DMS153 (cell line): ENCODE measurements around the gene CDK9.
"Not testable (repeated sequence)": the region's sequence is repeated elsewhere in the genome, so short reads cannot be mapped to it uniquely, and the experiment has no call there.

Source experiments
- DNase-seq: peaks from one replicate; lab custom pipeline; 2025; lab: John Stamatoyannopoulos, UW

The CDK9 gene

DNA sequence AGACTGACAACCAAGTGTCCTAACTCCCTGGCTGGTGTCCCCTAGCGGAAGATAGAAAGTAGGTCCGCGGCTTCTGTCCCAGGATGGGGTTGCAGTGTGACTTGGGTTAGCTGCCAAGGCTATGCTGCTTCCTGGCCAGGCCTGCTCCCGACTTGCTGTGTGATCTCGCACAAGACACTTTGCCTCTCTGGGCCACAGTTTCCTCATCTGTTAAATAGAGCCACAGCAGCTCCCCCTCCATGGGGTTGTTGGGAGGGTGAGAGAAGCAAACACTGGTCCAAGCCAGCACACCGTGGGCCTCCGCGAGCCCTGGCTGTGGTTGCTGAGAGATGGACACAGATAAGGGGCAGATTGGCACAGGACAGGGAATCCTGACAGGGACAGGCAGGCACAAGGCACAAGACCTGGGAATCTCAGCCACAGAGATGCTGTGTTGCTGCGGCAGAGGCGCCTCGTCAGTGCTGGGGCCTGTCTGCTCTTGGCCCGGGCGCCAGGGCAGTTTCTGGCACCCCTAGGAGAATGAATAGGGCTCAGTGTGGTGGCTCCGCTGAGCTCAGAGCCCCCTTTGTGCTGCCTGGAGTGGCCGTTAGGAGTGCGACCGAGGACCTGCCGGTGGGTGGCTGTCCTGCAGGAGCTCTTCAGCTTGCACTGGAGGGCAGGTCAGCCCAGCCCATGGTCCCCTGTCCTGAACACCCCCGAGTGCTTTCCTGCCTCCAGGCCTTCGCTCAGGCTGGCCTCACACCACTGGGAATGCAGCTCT, 5.5 kb upstream of the CDK9 start:
- DNase-seq = no peak

GRCh38 chr9:127780909-127781308, 4.9 kb upstream of the CDK9 start:
- DNase-seq = not testable (repeated sequence)

DNA sequence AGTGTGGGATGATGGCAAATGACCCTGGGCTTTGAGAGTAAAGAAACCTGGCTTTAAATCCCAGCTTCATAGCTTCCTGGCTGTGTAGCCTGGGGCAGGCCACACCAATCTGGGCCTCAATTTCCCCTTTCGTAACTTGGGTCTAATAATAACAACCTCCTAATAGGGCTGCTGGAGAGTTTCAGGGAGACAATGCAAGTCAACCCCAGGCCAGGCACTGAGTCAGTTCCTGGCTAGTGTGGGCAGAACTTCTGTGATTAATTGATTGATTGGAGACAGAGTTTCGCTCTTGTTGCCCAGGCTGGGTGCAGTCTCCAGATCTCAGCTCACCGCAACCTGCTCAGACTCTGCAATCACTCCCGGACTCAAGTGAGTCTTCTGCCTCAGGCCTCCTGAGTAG, 4.0 kb upstream of the CDK9 start:
- no peak for DNase-seq

- DNase-seq = no peak
Observed at GRCh38 chr9:127783111-127784008, 2.5 kb upstream of the CDK9 start.

DNA sequence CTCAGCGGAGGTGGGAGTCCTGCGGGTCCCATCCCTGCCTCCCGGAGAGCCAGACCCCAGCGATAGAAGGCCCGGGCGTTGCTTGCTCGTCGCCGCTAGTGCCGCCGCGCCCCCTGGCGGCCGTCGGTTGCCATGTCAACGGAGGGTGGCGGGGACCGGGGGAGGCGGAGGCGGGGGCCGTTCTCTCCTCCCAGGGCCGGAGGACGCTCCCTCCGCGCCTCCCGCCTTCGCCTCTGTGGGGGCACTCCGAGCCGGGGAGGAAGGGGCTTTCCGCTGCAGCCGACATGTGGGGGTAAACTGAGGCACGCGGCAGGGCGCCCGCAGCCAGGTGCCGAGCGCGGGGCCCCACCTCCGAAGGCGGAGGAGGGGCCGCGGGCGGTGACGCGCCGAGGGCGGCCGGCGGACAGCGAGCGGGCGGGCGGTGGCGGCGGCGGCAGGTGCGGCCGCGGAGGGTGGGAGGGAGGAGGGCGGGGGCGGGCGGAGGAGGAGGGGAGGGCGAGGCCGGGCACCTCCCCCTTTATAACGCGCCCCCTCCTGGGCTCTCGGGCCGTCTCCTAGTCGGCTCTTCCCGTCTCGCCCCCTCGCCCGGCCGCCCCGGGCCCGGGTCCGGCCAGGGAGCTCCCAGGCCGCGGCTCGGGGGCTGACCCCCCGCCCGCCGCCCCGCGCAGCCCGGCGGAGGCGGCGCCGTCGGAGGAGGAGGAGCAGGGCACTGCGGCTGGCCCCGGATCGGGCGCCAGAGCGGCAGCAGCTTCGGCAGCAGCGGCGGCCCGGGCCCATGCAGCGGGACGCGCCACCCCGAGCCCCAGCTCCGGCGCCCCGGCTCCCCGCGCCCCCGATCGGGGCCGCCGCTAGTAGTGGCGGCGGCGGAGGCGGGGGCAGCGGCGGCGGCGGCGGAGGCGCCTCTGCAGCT, 556 bp upstream of the CDK9 start:
- peak; percentile 70 for DNase-seq

DNA sequence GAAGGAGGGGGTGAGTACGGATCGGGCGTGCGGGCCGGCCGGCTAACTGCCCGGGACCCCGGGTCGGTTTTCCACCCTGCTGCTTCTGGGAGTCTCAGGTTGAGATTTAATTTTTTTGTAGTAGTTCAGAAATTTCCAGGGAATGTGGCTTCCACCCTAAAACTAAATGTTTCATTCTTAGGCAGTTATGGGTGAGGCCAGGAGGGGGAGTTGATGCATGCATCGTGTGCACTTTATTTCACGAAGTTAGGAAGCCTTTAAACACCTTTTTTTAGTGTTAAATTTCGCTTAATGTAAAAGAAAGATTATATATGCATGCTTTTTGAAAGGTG, 905 bp downstream of the CDK9 start:
- DNase-seq = no peak

- DNase-seq = no peak
Observed at GRCh38 chr9:127788337-127789011, 2.6 kb downstream of the CDK9 start.

GRCh38 chr9:127789179-127789578, 3.3 kb downstream of the CDK9 start:
- DNase-seq = no peak

DNA sequence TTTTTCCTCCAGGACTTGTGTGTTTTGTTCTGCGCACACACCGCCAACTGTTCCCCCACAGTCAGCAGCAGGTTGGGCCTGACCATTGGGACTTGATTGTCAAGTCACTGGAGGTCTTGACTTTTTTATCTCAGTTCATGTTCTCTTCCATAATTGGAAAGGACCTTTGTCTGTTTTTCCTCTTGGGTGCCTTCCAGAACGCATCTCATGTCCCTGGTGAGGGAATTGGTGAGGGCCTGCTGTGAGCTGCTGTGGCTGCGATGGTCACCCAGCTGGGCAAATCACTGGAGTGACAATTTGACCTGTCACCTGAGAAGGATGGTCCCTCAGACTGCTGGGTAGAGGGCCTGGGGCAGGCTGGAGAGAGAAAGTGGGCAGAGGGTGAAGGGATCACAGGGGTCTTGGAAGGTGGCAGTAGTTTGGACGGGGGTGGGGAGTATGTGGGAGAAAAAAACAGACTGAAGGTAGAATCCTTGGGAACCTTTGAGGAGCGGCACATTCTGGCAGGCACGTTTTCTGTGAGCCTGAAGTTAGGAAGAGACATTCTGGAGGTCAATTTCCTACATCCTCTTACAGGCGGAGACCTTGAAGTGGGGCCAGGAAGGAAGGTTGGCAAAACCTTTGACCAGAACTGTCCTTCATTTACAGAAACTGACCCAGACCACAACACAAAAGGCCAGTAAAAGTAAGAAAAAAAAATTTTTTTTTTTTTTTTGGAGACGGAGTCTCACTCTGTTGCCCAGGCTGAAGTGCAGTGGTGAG, 4.4 kb downstream of the CDK9 start:
- DNase-seq = no peak

GRCh38 chr9:127791085-127791484, 5.3 kb downstream of the CDK9 start:
- DNase-seq = no peak

DNA sequence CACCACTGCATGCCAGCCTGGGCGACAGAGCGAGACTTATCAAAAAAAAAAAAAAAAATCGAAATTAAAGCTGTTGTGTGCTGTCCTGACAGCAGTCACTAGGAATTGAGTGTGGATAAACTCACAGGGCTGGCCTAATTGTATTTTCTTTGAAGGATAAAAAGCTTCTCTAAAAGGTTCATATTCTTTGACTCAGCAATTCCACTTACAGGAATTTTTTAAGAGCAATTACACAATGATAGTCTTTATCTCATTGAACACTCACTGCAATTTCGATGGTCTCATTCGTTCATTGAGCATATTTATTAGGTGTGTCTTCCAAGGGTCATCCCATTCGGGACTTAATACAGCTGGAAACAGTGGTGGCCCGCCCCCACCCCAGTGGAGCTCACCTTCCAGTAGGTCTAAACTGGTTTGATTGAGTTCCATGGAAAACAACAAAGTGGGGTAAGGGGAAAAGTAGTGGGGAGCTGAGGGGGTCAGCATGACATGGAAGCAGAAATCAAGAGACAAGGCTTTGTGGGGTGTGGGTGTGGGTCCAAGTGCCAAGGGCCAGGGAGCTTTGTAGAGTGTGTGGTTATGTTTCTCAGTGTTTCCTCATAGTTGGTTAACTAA, 6.7 kb downstream of the CDK9 start:
- DNase-seq = no peak

- DNase-seq = no peak
Observed at GRCh38 chr9:127793093-127793708, 7.4 kb downstream of the CDK9 start.

GRCh38 chr9:127794001-127794791, 8.4 kb downstream of the CDK9 start:
- no peak for DNase-seq

DNA sequence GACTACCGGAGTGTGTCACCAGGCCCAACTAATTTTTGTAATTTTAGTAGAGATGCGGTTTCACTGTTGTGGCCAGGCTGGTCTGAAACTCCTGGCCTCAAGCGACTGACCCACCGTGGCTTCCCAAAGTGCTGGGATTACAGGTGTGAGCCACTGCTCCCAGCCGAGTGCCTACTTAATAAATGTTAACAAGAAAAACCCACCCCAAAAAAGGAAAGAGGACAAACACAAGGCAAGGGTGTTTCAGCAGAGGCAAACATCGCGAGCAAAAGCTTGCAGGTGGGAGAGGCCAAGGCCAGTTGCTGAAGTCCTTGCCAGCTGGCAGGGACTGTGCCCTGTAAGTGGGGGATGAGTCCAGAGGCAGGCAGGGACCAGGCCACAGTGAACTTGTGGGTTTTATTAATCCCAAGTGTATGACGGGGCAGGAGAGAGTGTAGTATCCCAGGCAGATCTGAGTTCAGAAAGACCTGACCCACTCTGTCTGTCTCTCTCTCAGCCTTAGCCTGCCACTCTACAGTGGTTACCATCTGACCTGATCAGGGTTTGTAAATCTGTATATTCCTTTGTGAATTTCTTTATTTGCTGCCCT, 10.5 kb downstream of the CDK9 start:
- DNase-seq = no peak

DNA sequence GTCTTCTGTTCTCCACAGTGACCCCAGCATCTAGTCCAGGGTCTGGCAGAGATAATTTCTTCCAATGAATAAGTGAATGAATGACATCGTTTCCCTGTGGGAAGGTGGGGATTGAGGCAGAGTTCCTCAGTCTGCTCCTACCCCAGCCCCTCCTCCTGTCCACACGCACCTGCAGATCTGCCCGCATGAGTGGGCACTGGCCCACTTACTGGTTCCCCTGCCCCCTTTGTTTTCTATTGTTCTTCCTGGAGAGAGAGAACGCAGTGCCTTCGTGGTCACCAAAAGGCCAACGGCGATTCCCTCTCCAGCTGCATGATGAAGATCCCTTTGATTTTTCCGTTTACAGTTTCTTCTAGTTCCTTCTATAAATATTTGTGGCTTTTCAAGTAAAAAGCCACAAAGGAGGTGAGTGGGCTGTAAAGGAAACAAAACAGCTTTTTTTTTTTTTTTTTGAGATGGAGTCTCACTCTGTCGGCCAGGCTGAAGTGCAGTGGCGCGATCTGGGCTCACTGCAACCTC, 11.1 kb downstream of the CDK9 start:
- no peak for DNase-seq

GRCh38 chr9:127801955-127802575, 16.2 kb downstream of the CDK9 start:
- DNase-seq = no peak

- peak; percentile 57 for DNase-seq
Observed at GRCh38 chr9:127802576-127803443, 17.0 kb downstream of the CDK9 start, which contains the start of gene FPGS. FPGS (plus strand) TSS chr9:127802882; CDS start chr9:127802925, 43 bp downstream.
